Stimulated activated naive CD4-positive, alpha-beta T cell (primary cell): Measurements from ENCODE around the gene HMX3.
A peak's percentile ranks its signal among the peaks of the same experiment; 100 is the strongest.

Source experiments
- DNase-seq, 6 experiments: peaks; one replicate each; lab custom pipeline; 2025; lab: John Stamatoyannopoulos, UW

HMX3 gene

DNA sequence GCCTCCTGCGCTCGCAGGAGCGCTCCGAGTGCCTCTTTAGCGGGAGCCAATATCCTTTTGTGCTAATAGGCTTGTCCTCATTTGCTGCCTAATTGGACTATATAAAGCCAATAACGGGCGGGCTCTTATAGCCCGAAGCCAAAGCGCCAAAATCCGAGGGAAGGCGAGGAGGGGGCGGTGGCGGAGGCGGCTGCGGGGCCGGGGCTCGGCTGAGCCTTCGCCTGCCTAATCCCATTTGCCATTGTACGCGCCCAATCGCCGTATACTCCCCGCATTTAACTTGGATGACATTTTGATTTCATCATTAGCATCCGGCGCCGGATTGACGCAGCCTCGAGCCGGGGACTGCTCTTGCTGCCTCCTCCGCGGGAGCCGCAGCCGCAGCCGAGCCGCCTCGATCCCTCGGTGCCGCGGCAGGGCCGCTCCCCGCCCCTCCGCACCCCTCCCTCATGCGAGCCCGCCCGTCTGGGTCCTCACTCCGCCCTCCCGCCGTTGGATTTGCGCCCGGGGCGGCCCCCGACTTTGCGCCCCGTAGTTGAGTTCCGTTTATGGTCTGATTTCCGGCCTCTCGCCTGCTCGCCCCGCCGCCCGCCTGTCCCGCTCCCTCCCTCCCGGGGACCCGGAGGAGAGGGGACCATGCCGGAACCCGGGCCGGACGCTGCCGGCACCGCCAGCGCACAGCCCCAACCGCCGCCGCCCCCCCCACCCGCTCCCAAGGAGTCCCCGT lies at the start of gene HMX3:
HMX3 (plus strand) TSS at position 556 of the 727 bp plus-strand sequence; CDS start at position 637, 81 bp downstream.
- peak in 3 of 6 experiments; percentile 27 to 51 (median 43) for DNase-seq

DNA sequence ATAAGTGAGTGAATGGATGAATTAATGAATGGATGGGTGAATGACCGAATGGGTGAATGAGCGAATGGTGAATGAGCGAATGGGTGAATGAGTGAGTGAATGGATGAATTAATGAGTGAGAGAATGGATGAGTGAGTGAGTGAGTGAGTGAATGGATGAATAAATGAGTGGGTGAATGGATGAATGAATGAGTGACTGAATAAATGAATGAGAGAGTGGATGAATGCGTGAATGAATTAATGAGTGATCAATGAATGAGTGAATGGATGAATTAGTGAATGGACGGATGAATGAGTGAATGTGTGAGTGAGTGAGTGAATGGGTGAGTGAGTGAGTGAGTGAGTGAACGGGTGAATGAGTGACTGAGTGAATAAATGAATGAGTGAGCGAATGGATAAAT lies 49.5 kb upstream of the HMX3 start:
- DNase-seq, result no peak

DNA sequence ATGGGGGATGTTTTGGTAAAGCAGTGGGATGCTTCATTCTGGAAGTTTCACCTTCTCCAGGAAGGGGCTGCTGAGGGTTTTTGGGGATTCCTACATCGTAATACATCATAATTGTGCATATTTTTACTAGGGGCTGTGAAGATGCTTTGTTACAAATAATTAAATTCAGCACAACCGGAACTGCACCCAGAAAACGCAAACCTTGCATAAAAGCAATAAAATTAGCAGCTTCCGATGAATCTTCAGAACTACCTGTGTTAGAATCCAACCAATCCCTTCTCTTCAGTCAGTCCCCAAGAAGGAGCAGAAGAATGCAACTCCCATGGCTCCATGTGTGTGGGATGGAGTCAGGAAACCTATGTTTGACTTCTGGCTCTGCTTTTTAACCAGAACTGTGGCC lies 48.4 kb upstream of the HMX3 start:
- no peak for DNase-seq

DNA sequence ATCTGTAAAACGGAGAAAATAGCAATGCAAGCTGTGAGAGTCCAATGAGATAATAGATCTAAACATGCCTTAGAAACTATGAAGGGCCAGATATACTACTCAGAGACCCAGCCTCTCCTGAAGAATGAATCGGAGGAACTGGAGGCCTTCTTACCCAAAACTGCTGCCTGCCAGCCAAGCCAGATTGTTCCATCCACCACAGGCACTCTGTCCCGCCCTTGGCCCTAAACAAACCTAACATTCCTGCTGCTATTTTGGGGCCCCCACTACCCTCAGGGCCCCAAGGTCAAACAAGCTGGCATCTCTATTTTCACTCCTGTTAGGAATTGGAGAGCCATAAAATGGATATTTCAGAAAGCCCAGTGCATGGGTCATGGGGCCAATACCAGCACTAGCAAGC lies 48.0 kb upstream of the HMX3 start:
- no peak for DNase-seq

DNA sequence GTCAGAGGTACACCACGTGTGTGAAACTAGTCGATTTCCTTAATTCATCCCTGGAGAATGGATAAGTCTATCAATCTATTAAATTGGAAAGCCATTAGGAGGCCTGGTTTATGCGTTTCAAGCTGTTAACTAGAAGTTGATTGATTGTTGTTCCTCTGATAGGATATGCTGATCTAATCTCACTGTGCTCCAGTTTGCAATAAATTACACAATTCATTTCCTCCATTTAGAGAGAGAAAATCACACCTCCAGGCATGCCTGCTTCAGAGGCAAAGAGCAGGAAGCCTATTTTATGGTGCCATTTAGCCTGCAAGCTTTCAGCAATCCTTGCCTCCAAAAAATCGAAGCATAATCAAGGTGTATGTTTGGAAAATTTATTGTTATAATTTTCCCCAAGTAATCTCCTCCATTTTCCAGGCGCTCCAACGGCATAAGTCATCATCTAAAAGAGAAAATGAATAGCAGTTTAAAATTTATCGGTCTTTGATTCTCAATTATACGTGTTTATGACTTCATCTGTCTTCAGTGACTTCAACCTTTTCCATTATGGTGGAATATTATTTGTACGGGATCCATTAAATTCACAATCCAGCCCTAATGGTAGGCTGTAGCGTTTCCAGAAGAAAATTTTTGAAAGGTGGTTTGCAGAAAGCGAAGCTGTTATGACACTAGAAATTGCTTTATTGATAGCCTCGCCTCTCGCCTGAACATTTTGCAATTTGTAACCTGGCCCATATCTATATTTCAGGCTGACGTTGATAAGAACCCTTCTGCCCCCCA lies 42.9 kb upstream of the HMX3 start:
- DNase-seq, result no peak

DNA sequence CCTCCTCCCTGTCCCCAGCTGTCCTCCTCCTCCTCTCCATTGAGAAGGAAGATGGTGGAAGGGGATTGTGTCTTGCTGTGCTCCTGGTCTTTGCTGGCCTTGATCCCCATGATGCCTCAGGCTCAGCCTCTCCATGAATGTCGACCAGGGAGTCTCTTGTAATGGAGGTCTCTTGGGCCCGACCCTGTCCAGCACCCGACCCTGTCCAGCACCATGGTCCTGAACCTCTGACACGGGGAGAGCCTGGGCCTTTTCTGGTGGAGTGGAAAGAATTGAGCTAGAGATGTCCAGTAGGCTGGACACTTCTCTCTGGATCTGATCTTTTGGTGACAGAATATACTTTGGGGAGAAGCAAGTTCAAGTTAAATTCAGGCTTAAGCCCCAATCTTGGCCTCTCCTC lies 42.3 kb upstream of the HMX3 start:
- no peak for DNase-seq

DNA sequence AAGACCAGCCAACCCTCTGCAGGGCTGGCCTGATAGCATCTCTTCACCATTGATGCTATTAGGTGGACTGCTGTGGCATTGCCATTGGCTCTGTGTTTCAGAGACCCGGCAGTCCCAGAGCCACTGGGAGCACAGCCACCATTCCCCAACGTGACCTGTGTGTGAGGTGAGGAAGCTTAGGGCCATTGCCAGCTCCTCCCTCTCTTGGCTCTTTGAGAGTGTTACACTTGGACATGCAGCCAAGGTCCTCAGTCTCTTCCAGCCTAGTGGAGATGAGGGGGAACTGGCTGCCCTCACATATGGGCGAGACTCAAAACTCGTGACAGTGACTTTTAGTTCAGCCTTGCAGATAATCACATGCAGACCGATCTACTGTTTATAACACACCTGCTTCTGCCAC lies 39.3 kb upstream of the HMX3 start:
- DNase-seq, result no peak

DNA sequence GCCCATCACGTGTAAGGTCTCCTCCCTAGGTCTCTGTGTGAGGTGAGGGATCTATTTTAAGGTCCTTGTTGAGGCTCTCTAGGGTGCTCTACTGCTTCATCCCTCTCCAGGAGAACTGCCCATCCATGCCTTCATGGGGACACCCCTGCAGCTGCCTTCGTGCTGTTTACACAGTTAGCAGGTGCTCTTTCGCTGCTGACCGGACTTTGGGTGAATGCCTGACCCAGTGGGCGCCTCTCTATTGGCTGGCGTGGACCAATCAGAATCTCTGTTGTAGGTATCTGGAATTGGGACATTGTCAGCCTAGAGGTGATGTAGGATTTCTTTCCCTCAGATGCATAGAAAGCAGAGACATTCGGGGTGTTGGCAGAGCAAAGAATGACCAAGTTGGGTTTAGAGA lies 38.7 kb upstream of the HMX3 start:
- no peak for DNase-seq

DNA sequence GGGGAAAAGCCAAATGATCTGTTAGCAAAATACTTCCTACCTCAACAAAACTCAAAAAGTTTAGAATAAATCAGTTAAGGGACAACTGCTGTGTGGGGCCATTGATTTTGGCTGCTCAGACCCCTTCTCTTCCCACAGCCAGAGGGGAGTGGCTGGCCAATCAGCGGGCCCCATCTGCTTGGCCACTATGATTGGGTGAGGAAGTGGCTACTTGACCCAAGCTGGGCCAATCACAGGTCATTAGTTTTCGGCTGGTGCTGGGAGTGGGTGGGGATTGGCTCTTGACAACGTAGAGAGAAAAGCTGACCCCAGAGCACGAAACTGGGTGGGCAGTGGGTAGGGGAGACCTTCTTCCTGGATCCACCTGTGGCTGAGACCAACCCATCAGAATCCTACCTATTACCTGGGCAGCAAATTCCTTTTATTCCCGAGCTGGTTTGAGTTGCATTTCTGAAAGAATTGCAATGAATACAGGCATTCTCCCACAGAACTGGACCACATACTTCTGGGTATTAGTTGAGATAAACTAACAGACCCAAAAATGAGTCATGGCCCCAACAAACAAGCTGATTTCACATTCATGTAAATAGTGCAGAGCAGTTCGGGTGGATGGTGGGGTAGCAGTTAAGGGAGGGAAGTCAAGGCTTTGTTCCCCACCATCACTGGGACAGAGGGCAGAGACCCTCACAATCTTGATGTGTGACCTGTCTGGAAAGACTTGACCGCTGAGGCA lies 35.6 kb upstream of the HMX3 start:
- no peak for DNase-seq

DNA sequence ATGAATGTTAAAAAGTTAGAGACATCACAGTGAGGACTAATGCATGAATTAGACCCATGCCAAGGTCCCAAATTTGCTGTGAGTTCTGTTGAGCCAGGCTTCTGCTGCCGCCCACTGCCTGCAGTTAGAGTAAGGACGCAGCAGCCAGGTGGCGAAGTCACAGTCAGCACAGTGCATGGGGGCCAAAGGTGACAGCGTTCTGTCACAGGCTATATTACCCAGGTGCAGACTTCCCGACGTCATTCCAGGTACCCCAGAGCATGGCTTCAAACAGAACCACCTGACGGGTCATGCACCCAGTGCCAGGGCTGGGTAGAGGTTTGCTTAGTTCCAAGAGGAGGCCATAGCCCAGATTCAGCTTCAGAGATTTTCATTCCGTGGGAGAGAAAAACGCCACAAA lies 33.9 kb upstream of the HMX3 start:
- no peak for DNase-seq

DNA sequence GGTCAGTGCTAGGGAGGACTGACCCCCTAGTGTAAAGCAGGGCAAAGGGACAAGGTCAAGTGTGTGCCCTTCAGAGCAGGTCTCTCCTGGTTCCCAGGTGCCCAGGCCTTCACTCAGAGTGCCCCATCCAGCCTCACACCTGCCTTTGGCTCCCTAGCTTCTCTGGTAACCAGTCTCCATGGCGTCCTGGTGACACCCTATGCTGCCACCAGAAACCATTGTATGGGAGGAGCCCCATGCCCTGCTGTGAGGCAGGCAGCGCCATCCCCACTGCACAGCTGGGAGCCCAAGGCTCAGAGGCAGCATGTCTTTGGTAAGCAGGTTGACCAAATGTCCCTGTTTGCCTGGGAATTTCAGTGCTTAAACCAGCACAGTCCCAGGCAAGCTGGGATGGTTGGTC lies 33.1 kb upstream of the HMX3 start:
- no peak for DNase-seq

DNA sequence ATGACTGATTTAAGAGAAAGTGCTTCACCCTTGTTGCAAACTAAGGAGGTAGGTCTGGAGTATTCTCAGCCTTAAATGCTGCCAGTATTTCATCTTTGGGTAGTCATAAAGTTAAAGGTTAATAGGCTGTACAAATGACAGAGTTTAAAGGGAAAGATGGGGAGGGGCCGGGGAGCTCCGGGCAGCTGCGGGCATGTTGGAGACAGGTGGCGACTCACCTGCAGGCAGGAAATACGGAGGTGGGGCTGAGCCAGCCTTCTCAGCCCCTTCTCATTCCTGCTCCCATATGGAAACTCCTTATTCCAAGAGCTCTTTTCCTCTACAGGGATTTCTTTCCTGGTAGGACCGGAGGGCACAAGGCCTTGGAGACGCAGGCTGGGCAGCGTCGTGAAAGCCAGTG lies 31.8 kb upstream of the HMX3 start:
- no peak for DNase-seq

DNA sequence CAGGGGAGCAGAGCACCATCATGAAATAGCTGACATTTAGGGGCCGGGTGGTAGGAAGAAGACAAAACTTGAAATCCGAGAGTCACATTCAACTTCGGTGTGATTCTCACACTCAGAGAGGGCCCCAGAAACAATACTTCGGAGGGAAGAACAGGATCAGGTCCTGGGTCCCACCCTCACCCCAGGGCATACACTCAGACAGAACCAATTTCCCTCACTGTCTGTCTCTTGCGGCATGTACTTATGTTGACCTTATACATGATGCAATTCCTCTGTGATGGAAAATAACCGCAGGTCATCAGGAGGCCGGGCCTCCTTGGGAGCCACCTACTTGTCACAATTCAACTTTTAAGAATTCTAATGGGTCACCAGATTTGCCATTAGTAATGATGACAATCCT lies 26.3 kb upstream of the HMX3 start:
- no peak for DNase-seq

DNA sequence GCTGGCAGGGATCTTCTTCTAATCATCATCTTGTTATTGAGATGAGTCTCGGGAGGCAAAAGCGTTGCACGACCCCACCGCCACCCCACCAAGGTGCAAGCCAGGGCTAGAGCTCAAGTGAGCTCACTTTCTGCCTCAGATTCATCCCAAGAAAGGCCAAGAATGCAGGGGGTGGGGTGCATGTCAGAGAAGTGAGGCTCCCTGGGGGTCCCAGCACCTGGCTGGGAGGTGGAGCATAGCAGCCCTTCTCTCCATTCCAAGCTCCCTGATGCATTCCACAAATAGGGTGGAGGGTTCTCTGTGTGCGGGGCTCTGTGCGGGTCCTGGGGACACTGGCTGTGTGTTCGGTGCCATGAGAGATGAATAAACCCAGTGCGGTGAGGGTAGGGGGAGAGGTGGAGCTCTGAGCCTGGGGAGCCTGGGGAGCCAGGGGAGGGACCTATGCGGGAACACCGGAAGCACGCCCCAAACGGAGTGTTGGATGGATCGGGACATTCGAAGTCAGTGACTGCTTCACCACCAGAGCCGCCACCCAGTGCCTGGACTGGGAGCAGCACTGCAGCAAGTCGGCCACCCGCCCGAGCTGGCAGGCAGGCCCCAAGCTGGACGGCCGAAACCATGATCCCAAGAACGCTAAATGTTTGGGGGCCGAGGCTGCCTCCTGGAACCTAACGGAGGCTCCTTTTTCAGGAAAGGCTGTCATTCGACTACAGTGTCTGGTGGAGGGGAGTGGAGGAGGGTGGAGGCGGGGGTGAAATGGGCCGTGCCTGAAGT lies 17.9 kb upstream of the HMX3 start:
- DNase-seq, result no peak

DNA sequence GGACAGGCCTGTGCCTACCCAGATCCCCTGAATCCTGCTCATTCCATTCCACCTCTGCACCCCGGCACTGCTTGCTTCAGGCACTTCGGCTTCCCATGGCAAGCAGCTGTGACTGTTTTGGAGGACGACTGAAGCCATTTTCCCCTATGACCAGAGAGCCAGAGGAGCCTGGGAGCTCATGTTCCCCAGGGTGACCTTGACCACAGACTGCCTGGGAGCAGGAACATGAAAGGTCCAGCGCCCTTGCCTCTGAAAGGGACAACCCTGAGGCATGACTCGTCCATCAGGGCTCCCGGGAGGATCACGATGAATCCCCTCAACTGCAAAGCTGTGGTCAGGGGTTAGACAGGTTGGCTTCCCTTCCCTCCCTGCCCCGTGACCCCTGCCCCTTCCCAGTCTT lies 16.7 kb upstream of the HMX3 start:
- no peak for DNase-seq

DNA sequence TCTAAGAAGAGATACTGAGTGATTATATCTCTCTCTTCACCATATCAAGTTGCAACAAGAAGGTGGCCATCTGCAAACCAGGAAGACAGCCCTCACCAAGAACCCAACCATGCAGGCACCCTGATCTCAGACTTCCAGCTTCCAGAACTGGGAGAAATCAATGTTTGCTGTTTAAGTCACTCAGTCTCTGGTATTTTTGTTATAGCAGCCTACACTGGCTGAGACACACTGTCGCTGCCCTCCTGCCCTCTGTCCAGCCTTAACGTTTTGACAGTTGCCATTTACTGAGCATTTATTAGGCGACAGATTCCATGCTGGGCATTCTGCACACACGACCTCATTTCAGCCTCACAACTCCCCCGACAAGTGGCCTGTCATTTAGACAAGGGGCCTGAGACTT lies 9.5 kb upstream of the HMX3 start:
- DNase-seq, result no peak

DNA sequence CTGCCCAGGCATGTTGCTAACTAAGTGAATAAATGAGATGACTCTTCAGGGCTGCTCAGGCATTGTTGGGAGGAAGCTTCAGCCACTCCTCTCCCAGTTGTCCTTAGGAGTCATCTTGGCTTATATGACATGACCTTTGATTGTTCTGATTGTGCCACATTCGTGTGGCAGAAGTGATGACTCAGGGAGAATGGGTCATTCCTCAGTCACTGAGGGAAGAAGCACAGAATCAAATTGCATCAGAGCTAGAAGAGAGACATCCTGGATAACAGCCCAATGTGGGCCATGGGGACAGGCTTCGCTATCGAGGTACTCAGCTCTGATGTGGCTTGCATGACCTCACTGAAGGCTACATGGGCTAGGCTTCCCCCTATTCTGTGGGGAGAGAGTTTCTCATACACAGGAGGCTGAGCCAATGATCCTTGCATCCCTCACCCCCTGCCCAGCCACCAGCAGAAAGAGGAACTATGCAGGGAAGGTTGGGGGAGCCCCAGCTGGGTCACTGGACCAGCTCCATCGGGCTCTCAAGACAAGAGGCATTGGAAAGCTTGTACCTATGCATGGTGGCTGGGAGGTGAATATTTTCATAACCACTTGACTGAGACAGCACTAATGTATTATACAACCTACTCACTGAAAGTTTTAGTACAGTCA lies 6.0 kb upstream of the HMX3 start:
- no peak for DNase-seq

DNA sequence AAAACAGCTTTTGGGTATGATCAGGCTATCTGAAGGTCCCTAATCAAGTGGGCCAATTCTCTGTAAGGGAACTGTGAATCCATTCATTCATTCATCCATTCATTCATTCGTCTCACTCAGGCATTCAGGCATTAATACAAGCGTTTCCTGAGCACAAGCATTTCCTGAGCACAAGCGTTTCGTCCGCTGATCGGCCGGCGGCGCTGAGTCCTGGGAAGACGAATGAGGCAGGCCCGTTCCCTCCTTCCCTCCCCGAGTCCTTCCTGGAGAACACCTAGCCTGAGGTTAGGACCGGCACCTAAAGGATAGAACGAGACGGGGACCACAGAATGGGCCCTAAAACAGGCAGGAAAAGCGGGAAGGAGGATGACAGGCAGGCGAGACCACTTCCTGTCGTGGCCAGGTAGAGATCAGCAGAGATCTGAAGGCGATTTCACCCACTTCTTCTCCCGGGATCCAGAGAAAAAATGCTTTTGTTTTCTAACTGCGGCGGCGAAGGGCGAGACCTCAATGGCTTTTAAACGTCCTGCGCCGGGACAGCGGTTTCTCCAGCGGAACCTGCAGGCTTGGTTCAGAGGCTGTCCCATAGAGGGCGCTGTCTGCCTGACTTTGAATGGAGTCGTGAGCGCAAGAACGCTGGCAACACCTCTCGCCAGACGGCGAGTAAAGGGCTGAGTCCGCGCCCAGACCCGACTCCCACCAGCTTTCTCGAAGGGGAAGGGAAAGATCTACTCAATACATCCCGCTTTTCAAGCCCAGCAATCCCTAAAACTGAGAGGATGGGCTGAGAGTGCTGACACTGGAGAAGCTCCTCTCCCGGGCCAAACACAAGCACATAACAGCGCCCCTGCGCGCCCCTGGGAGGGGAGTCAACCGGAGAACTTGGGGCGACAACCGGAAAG lies 2.9 kb upstream of the HMX3 start:
- DNase-seq, result peak; percentile 63 to 89 (median 76)

DNA sequence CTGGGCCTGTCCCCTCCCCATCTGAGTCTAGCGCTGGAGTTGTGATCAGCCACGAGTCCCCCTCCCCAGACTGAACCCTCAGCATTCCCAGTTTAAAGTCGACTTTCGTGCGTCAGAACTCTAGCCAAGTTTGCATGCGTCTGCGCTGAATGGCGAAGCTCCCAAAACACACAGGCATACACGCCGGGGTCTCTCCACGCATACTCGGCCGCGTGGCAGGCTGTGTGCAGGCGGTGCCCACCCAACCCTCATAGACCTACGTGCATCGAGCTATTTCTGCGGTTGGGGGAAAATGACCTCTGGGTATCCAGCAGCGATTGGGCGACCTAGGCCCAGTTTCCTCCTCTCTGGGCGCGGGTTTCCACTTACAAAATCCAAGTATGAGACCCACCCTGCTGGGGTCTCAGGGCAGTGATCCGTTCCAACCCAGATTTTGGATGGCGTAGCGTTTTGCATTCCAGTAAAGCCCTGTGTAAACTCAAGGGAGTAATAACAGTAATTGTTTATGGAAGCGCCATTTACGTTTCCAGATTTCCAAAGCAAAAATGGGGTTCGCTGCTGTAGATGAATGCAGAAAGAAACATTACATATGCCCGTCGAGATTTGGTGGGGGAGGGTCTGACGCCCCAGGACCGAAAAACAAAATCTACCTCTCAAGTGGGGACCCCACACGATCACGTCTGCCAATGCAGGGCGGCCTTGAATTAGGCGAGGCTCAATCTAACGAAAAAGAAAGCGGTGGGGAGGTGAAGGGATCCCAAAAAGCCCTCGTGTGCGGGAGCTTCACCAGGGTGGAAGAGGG lies 2.0 kb upstream of the HMX3 start:
- DNase-seq, result no peak
